Stomach (tissue), 4 donors: ENCODE data around the gene P2RX6.

Experiments used
- CTCF ChIP-seq, 7 experiments: fragments of 450-650 bp in 4 of 7; fragments of 200-600 bp in 3 of 7; sonication (generic) in 3 of 7; IDR thresholded peaks; one replicate each; pipeline ENCODE4 v1.5.1; 2016 to 2019; ENCODE audit warnings: antibody characterized with exemption in 7 of 7, control low read depth in 2 of 7, mild to moderate bottlenecking in 1 of 7
- POLR2AphosphoS5 ChIP-seq, 3 donors: sonication (generic); formaldehyde crosslinking; IDR thresholded peaks; one replicate each; pipeline ENCODE4 v1.6.1; 2016; ENCODE audit warnings: antibody characterized with exemption in 3 of 3

- TF ChIP-seq CTCF (IDR thresholded peaks at IDR 0.05) (no peak), POLR2AphosphoS5 (IDR thresholded peaks at IDR 0.05) (no peak)
These were observed 40.0 kb downstream of the P2RX6 start for GRCh38 chr22:21054714-21055563.
